Measurements from ENCODE around the gene TUBE1.

The TUBE1 gene

GRCh38 chr6:112029045-112029822 is 58.0 kb downstream of the TUBE1 start:
- peak; percentile 26 for DNase-seq (ENCODE audit: low read depth)
- no peak overlapping the region for H3K4me3 ChIP-seq (ENCODE audit: low read depth, low read length)
- peak; percentile 62 for TF ChIP-seq CTCF (IDR thresholded peaks at IDR 0.05; ENCODE audit: control insufficient read depth, extremely low read depth, insufficient read depth)

- TF ChIP-seq CTCF (IDR thresholded peaks at IDR 0.05; ENCODE audit: control insufficient read depth, extremely low read depth, insufficient read depth), result no peak
- DNase-seq (ENCODE audit: low read depth), result no peak
- no peak overlapping the region for H3K4me3 ChIP-seq (ENCODE audit: low read depth, low read length)
These were observed 59.2 kb downstream of the TUBE1 start for GRCh38 chr6:112027942-112028674.

DNA sequence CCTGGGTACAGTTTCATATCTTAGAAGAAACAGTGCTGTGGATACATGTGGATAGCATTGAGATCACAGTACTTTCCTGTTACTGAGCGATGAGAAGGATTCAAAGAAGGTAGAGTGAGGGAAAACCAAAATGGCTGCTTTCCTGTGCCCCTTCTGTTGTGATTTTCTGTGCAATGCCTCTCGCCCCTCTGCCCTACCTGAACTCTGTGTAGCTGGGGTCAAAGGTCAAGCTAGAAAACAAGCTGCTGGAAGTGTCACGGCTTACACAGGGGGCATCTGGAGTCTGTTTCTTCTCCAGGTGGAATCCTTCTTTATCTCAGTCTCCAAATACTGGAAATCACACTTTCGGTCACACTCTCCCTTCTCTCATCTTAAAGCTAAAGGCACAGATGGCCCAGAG is 60.3 kb downstream of the TUBE1 start:
- no peak overlapping the region for H3K4me3 ChIP-seq (ENCODE audit: low read depth, low read length)
- no peak for TF ChIP-seq CTCF (IDR thresholded peaks at IDR 0.05; ENCODE audit: control insufficient read depth, extremely low read depth, insufficient read depth)
- DNase-seq (ENCODE audit: low read depth), result no peak

DNA sequence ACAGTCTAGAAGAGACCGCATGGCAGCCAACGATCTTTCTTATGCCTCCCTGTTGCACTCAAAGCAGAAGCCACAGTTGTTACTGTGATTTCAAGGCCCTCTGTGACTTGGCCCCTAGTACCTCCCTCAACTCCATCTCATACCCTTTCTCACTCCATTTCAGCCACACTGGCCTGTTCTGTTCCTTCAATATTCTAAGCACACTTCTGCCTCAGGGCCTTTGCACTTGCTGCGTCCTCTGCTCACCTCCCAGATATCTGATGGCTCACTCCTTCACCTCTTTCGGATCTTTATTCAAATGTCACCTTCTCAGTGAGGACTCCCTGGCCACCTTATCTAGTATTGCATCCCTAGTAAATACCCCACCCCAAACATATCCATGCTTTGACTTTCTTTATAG is 62.8 kb downstream of the TUBE1 start:
- no peak for TF ChIP-seq CTCF (IDR thresholded peaks at IDR 0.05; ENCODE audit: control insufficient read depth, extremely low read depth, insufficient read depth)
- no peak for DNase-seq (ENCODE audit: low read depth)
- no peak overlapping the region for H3K4me3 ChIP-seq (ENCODE audit: low read depth, low read length)

GRCh38 chr6:112022749-112023148 is 64.5 kb downstream of the TUBE1 start:
- no peak for TF ChIP-seq CTCF (IDR thresholded peaks at IDR 0.05; ENCODE audit: control insufficient read depth, extremely low read depth, insufficient read depth)
- no peak for DNase-seq (ENCODE audit: low read depth)
- no peak overlapping the region for H3K4me3 ChIP-seq (ENCODE audit: low read depth, low read length)

DNA sequence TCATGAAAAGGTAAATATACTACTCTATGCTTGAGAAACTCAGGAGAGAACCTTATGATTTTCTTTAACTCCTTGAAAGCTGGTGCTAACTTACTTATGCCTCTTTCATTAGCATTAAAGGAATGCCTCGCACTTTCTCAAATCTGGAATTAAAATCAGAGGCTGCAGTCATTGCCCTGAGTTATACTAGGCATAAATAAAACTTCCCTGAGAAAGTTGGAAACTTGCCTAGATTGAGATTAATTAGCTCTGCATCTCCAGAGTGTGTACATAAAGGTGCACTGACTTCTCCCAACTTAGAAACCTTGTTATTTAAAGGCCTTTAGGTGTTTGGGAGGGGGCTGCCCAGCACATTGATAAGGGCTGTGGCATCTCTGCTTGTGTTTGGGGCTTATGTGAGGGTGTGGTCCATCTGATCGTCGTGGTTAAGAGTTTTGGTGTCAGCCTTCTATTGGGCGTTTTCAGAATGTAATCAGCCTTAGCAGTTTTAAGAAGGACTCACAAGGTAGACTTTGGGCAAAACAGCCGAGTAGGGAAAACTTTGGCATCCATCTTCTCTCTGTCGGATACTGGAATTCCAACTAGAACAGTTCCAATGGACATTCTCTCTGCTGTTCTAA is 65.5 kb downstream of the TUBE1 start:
- DNase-seq (ENCODE audit: low read depth), result peak; percentile 69
- no peak for TF ChIP-seq CTCF (IDR thresholded peaks at IDR 0.05; ENCODE audit: control insufficient read depth, extremely low read depth, insufficient read depth)
- no peak overlapping the region for H3K4me3 ChIP-seq (ENCODE audit: low read depth, low read length)
